ENCODE results near the gene RELT.

RELT gene

DNA sequence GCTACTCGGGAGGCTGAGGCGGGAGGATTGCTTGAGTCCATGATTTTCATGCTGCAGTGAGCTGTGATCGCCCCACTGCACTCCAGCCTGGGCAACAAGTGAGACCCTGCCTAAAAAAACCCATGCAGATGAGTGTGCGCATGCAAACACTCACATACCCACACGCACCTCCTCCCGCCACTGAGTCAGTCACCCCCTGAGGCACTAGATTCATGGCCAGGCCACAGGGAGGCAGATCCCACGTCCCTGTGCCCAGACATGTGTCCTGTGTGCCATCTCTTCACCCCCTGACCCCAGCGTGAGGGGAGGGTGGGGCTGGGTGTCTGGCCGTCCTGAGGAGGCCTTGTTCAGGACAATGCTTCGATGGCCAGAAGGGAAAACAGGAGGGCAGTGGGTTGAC, 15.5 kb downstream of the RELT start:
- Histone ChIP-seq H3K4me2 (ENCODE audit: low read length) (no peak overlapping the region), H3K9ac (no peak overlapping the region), H3K36me3 (ENCODE audit: control insufficient read depth, insufficient read depth, low read length) (no peaks in the 10 kb centered on the region), H3K4me3 (ENCODE audit: low read depth, low read length) (no peak overlapping the region), H3K27ac (no peak overlapping the region), H3K79me2 (no peaks in the 10 kb centered on the region), H2AFZ (no peak overlapping the region), H3K9me3 (ENCODE audit: control insufficient read depth, low read length) (no peaks in the 10 kb centered on the region), H3K27me3 (ENCODE audit: control insufficient read depth, insufficient read depth, low read length) (no peaks in the 10 kb centered on the region), H3K4me1 (no peaks in the 10 kb centered on the region)
- TF ChIP-seq, protein P1, sequence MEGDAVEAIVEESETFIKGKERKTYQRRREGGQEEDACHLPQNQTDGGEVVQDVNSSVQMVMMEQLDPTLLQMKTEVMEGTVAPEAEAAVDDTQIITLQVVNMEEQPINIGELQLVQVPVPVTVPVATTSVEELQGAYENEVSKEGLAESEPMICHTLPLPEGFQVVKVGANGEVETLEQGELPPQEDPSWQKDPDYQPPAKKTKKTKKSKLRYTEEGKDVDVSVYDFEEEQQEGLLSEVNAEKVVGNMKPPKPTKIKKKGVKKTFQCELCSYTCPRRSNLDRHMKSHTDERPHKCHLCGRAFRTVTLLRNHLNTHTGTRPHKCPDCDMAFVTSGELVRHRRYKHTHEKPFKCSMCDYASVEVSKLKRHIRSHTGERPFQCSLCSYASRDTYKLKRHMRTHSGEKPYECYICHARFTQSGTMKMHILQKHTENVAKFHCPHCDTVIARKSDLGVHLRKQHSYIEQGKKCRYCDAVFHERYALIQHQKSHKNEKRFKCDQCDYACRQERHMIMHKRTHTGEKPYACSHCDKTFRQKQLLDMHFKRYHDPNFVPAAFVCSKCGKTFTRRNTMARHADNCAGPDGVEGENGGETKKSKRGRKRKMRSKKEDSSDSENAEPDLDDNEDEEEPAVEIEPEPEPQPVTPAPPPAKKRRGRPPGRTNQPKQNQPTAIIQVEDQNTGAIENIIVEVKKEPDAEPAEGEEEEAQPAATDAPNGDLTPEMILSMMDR (IDR thresholded peaks at IDR 0.05), result no peak

DNA sequence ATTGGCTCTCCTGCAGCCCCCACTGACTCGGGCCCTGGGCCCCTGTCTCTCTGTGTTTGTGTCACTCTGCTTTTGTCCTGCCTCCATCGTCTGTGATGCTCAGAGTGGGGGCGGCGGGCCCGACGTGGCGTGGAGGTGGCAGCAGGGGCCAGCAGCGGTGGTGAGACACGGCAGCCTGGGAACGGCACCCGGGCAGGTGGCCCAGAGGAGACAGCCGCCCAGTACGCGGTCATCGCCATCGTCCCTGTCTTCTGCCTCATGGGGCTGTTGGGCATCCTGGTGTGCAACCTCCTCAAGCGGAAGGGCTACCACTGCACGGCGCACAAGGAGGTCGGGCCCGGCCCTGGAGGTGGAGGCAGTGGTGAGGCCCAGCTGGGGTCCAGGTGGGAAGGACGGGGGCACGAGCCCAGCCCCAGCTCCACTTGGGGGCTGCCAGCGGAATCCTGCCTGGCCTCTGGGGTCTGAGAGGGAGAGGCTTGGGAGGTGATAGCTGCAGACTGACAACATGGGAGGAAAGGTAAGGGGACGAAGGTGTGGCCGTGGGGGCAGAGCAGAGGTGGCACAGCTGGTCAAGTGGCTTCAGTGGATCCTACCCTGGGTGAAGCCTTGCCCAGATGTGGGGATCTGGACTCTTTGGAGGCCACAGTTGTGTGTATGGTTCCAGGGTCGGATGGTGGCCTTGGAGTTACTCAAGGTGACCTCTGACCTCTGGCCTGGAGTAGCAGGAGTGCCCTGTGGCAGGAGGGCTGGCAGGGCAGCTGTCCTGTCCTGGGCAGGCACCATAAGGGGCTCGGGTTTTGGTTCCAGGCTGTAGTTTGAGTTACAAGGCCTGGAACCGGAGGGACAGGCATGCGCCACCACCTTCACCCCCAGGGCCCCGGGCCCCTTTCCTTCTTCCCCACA, 16.2 kb downstream of the RELT start:
- no peak overlapping the region for H3K4me2 ChIP-seq (ENCODE audit: low read length)
- H3K36me3 ChIP-seq (ENCODE audit: control insufficient read depth, insufficient read depth, low read length), result no peaks in the 10 kb centered on the region
- H3K9ac ChIP-seq, result no peak overlapping the region
- no peaks in the 10 kb centered on the region for H3K79me2 ChIP-seq
- H3K9me3 ChIP-seq (ENCODE audit: control insufficient read depth, low read length), result no peaks in the 10 kb centered on the region
- no peaks in the 10 kb centered on the region for H3K27me3 ChIP-seq (ENCODE audit: control insufficient read depth, insufficient read depth, low read length)
- no peak overlapping the region for H3K4me3 ChIP-seq (ENCODE audit: low read depth, low read length)
- H3K27ac ChIP-seq, result no peak overlapping the region
- H3K4me1 ChIP-seq, result no peaks in the 10 kb centered on the region
- TF ChIP-seq, protein P1 (IDR thresholded peaks at IDR 0.05), result no peak
- H2AFZ ChIP-seq, result no peak overlapping the region

- TF ChIP-seq, protein P1 (IDR thresholded peaks at IDR 0.05), result no peak
- no peaks in the 10 kb centered on the region for H3K27me3 ChIP-seq (ENCODE audit: control insufficient read depth, insufficient read depth, low read length)
- no peak overlapping the region for H3K4me3 ChIP-seq (ENCODE audit: low read depth, low read length)
- no peak overlapping the region for H3K9ac ChIP-seq
- H3K79me2 ChIP-seq, result no peaks in the 10 kb centered on the region
- H3K36me3 ChIP-seq (ENCODE audit: control insufficient read depth, insufficient read depth, low read length), result no peaks in the 10 kb centered on the region
- H3K27ac ChIP-seq, result no peak overlapping the region
- no peak overlapping the region for H2AFZ ChIP-seq
- no peak overlapping the region for H3K4me2 ChIP-seq (ENCODE audit: low read length)
- H3K4me1 ChIP-seq, result no peaks in the 10 kb centered on the region
- H3K9me3 ChIP-seq (ENCODE audit: control insufficient read depth, low read length), result no peaks in the 10 kb centered on the region
These were observed 16.8 kb downstream of the RELT start for GRCh38 chr11:73393011-73393380.

DNA sequence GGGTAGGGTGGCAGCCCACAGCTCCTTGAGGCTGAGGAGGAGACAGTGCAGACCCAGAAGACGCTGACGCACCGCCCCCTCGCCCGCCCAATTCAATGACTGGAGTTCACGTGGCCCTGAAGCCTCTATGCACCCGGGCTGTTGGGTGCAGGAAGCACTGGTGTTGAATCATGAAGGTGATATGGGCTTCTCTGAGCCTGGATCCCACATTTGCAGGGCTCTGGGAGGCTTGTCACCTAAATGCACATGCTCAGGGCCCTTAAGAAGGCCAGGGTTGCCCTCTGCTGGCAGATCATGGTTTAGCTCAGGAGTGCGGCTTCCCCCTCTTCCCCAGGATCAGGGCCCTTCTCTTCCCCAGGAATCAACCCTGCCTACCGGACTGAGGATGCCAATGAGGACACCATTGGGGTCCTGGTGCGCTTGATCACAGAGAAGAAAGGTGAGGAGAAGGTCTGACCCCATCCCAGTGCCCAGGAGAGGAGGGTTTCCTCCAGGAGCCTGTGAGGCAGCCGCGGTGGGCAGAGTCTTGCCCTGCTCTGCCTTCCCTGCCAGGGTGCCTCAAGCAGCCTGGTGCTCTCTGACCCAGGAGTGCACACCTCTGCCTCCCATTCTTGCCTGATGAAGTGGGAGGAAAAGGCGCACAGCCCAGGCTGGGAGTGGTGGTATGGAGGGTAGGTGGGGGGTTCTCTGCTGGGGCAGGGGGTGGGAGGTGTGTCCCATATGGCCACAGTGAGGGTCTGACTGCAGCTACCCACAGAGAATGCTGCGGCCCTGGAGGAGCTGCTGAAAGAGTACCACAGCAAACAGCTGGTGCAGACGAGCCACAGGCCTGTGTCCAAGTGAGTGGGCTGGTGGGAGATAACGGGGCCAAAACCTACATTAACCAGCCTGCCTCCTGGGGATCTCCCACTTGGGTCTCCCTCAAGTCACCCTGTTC, 17.5 kb downstream of the RELT start:
- H2AFZ ChIP-seq, result no peak overlapping the region
- H3K27ac ChIP-seq, result no peak overlapping the region
- TF ChIP-seq, protein P1 (IDR thresholded peaks at IDR 0.05), result peak; percentile 64
- H3K79me2 ChIP-seq, result no peaks in the 10 kb centered on the region
- no peaks in the 10 kb centered on the region for H3K27me3 ChIP-seq (ENCODE audit: control insufficient read depth, insufficient read depth, low read length)
- no peak overlapping the region for H3K4me2 ChIP-seq (ENCODE audit: low read length)
- no peak overlapping the region for H3K9ac ChIP-seq
- no peaks in the 10 kb centered on the region for H3K36me3 ChIP-seq (ENCODE audit: control insufficient read depth, insufficient read depth, low read length)
- H3K4me1 ChIP-seq, result no peaks in the 10 kb centered on the region
- H3K4me3 ChIP-seq (ENCODE audit: low read depth, low read length), result no peak overlapping the region
- no peaks in the 10 kb centered on the region for H3K9me3 ChIP-seq (ENCODE audit: control insufficient read depth, low read length)

Measured in parathyroid adenoma (tissue), 2 donors.